Colon (tissue), 2 donors: ENCODE measurements around the gene RPS6KA1.
"Not testable (repeated sequence)": the region's sequence is repeated elsewhere in the genome, so short reads cannot be mapped to it uniquely, and the experiment has no call there.

Experiments used
- FAIRE-seq: peaks from 2 replicates; lab custom pipeline; 2012; peaks lifted over from hg19 to GRCh38; lab: Jason Lieb, UNC
- donor health status: control.
- donor health status: control.

The RPS6KA1 gene

GRCh38 chr1:26555550-26555981 is 26.0 kb downstream of the RPS6KA1 start:
- FAIRE-seq: no peak

GRCh38 chr1:26556111-26556510 is 26.6 kb downstream of the RPS6KA1 start:
- no peak for FAIRE-seq

DNA sequence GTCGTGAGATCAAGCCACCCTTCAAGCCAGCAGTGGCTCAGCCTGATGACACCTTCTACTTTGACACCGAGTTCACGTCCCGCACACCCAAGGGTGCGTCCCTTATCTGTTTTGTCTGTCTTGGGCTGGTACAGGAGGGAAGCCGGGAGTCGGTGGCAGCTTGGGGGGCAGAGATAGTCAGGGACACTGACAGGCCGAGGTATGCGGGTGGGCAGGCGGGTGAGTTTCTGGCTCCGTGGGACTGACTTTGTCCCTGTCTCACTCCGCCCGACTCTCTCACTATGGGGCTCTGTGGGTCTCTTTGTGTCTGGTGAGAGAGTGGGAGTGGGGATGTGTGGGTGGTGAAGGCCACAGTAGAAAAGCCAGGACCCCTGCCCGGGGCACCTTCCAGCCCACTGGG is 27.4 kb downstream of the RPS6KA1 start:
- no peak for FAIRE-seq

GRCh38 chr1:26558685-26559048 is 29.1 kb downstream of the RPS6KA1 start:
- no peak for FAIRE-seq

GRCh38 chr1:26560403-26560780 is 30.8 kb downstream of the RPS6KA1 start:
- no peak for FAIRE-seq

- no peak for FAIRE-seq
Observed at GRCh38 chr1:26570287-26570686, 40.7 kb downstream of the RPS6KA1 start.

DNA sequence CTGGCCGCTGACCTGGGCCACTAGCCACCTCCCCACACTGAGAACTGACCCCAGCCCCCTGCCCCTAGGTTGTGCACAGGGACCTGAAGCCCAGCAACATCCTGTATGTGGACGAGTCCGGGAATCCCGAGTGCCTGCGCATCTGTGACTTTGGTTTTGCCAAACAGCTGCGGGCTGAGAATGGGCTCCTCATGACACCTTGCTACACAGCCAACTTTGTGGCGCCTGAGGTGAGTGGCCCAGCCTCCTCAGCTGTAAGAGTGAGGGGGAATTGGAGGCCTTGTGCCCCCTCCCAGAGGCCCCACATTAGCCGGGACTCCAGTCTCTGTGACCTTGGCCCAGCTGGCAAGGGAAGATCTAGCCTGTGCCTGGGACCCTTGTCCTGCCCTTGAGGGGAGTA is 41.8 kb downstream of the RPS6KA1 start:
- no peak for FAIRE-seq

- no peak for FAIRE-seq
Observed at GRCh38 chr1:26574018-26574417, 44.5 kb downstream of the RPS6KA1 start.

GRCh38 chr1:26574719-26575251 is 45.2 kb downstream of the RPS6KA1 start:
- no peak for FAIRE-seq

- no peak for FAIRE-seq
Observed at GRCh38 chr1:26575348-26575747, 45.8 kb downstream of the RPS6KA1 start.

DNA sequence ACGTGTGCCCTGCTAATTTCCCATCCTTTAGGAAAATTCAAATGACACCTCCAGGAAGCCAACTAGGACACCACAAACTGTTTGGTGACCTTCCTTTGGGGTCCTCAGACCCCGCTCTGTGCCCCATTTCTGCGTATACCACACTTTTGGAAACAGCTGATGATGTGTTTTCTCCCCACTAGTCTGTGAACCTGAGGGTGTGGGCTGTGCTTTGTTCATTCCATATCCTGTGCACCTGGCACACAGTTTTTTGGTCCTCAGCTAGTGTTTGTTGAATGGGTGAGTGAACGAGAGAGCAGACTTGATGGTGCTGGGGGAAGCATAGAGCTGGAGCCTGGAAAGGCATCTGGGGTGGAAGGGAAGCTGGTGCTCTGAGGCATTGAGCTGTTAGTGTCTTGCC is 48.6 kb downstream of the RPS6KA1 start:
- no peak for FAIRE-seq

GRCh38 chr1:26579681-26580111 is 50.1 kb downstream of the RPS6KA1 start:
- no peak for FAIRE-seq

- FAIRE-seq: no peak
Observed at GRCh38 chr1:26580116-26580515, 50.6 kb downstream of the RPS6KA1 start.

DNA sequence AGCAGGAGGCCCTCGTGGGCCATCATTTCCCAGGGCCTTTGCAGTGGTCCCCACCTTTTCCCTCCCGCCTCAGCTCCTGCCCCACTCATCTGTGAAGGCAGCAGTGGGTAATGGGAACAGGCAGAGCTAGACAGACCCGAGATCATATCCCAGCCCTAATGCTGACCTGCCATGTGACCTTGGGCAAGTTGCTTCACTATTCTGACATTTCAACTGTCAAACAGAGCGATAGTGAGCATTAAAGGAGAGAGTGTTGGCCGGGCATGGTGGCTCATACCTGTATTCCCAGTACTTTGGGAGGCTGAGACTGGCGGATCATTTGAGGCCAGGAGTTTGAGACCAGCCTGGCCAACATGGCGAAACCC is 51.7 kb downstream of the RPS6KA1 start:
- no peak for FAIRE-seq

GRCh38 chr1:26582053-26582835 is 52.7 kb downstream of the RPS6KA1 start:
- FAIRE-seq: no peak

GRCh38 chr1:26582836-26583460 is 53.4 kb downstream of the RPS6KA1 start:
- FAIRE-seq: no peak

DNA sequence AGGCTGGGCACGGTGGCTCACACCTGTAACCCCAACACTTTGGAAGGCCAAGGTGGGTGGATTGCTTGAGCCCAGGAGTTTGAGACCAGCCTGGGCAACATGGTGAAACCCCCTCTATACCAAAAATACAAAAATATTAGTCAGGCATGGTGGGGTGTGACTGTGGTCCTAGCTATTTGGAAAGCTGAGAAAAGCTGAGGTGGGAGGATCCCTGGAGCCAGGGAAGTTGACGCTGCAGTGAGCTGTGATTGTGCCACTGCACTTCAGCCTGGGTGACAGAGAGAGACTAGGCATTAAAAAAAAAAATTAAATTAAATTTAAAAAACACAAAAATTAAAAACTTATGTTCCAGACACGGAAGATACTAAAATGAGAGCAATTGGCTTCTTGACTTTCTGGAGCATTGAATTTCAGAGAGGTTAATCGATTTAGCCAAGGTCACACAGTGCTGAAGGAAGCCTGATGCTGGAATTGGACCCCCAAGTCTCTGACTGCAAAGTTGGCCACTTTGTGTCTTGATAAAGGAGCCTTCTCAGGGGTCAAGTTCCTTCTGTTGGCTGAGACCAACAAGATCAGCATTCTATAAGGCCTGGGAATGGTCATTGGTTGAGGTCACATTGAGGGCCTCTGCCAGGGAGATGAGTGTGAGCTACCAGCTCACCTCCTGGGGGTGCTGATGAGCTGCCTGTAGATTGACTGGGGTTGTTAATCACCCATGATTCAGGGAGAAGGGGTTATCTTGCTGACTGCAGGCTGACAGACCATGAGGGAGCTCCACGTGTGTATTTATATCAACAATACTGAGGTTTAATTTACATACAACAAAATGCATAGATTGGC is 54.3 kb downstream of the RPS6KA1 start:
- FAIRE-seq: no peak

GRCh38 chr1:26584588-26584987 is 55.0 kb downstream of the RPS6KA1 start:
- FAIRE-seq: not testable (repeated sequence)

GRCh38 chr1:26585471-26585870 is 55.9 kb downstream of the RPS6KA1 start:
- FAIRE-seq: no peak

- FAIRE-seq: no peak
Observed at GRCh38 chr1:26593385-26593784, 63.8 kb downstream of the RPS6KA1 start.

- not testable (repeated sequence) for FAIRE-seq
Observed at GRCh38 chr1:26594593-26594992, 65.0 kb downstream of the RPS6KA1 start.

DNA sequence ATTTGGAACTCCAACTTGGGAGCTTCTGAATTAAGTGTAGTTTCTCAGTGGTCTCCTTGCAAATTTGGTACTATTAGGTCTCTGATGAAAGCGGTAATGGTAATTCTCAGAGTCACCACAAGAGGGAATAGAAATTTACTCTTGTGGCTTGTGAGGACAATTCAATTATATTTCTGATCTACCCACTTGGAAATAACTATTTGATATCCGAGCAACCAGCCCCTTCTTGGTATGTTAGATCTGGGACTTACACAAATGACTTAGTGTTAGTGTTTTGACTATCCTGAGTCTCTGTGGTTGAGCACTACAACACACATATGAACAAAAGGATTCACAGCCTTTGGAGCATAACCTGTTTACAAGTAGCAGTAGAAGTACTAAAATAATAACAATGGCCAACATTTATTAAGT is 68.1 kb downstream of the RPS6KA1 start:
- no peak for FAIRE-seq

DNA sequence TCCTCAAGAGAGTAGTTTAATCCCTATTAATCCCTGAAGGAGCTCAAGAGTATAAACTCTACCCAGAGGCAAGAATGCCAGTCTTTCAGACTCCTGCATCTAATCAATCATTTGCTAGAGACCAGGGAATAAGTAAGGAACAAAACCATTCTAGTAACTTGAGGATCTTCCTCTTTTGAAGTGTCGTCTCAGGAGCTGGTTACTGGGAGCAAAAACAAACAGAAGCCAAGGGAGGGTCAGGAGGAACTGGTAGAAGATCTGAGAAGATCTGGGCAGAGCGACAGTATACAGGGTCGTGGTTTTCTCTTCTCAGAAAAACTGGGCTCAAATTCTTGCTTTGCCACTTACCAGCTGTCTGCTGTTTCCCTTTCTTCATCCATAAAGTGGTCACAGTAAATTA is 69.3 kb downstream of the RPS6KA1 start:
- FAIRE-seq: no peak
